ENCODE results near the gene NR6A1.

Gene NR6A1

GRCh38 chr9:124468061-124468740 is 302.9 kb downstream of the NR6A1 start:
- no peak for DNase-seq (ENCODE audit: low read depth)

GRCh38 chr9:124467410-124468060 is 303.6 kb downstream of the NR6A1 start:
- DNase-seq (ENCODE audit: low read depth), result no peak
